IPS-11a (cell line): ENCODE results near the gene ATP2A1.
"Not testable (repeated sequence)": the region's sequence is repeated elsewhere in the genome, so short reads cannot be mapped to it uniquely, and the experiment has no call there.

ENCODE experiments used
- H3K4me3 ChIP-seq: one replicate; pipeline ENCODE4 v1.5.1; 2013; ENCODE audit warnings: low read depth, low read length, control low read depth

The ATP2A1 gene

DNA sequence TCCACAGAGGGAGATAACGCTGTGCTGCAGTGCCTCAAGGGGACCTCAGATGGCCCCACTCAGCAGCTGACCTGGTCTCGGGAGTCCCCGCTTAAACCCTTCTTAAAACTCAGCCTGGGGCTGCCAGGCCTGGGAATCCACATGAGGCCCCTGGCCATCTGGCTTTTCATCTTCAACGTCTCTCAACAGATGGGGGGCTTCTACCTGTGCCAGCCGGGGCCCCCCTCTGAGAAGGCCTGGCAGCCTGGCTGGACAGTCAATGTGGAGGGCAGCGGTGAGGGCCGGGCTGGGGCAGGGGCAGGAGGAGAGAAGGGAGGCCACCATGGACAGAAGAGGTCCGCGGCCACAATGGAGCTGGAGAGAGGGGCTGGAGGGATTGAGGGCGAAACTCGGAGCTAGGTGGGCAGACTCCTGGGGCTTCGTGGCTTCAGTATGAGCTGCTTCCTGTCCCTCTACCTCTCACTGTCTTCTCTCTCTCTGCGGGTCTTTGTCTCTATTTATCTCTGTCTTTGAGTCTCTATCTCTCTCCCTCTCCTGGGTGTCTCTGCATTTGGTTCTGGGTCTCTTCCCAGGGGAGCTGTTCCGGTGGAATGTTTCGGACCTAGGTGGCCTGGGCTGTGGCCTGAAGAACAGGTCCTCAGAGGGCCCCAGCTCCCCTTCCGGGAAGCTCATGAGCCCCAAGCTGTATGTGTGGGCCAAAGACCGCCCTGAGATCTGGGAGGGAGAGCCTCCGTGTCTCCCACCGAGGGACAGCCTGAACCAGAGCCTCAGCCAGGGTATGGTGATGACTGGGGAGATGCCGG, 54.3 kb downstream of the ATP2A1 start:
- no peak overlapping the region for H3K4me3 ChIP-seq

GRCh38 chr16:28933171-28933570, 54.9 kb downstream of the ATP2A1 start:
- H3K4me3 ChIP-seq = no peak overlapping the region

DNA sequence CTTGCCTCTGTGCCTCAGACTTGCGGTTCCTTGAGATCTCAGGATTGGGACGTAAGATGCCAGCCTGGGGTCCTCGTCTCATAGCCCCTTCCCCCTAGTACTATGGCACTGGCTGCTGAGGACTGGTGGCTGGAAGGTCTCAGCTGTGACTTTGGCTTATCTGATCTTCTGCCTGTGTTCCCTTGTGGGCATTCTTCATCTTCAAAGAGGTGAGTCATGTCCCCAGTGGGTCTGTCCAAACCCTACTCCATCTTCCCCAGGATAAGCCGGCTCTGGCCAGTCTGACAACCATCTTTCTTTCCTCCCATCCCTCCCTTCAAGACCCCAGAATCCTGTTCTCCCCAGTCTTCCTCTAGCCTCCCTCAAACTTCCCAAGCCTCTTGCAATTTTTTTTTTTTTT, 57.1 kb downstream of the ATP2A1 start:
- H3K4me3 ChIP-seq = no peak overlapping the region

- peak overlapping the region; percentile 8 for H3K4me3 ChIP-seq
Measured at GRCh38 chr16:28935924-28936783, 57.9 kb downstream of the ATP2A1 start.

GRCh38 chr16:28936784-28937155, 58.5 kb downstream of the ATP2A1 start:
- no peak overlapping the region for H3K4me3 ChIP-seq

DNA sequence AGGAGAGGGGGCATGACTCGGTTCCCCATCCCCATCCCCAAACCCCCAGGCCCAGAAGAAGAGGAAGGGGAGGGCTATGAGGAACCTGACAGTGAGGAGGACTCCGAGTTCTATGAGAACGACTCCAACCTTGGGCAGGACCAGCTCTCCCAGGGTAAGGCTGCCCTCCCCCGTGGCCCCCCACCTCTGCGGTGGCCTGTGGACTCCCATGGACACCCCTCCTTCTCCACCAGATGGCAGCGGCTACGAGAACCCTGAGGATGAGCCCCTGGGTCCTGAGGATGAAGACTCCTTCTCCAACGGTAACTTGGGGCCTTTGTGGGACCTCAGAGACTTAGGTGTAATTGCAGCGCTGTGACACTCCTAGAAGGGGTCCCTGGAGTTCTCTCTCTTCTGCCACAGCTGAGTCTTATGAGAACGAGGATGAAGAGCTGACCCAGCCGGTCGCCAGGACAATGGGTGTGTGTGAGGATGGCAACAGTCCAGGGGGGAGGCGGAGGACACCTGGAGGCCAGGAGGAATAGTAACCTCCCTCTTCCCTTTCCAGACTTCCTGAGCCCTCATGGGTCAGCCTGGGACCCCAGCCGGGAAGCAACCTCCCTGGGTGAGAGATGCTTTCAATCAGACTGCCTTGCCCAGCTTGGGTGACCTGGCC, 59.1 kb downstream of the ATP2A1 start:
- no peak overlapping the region for H3K4me3 ChIP-seq

- H3K4me3 ChIP-seq = no peak overlapping the region
Measured at GRCh38 chr16:28938721-28939120, 60.4 kb downstream of the ATP2A1 start.

- not testable (repeated sequence) for H3K4me3 ChIP-seq
Measured at GRCh38 chr16:28939825-28940224, 61.5 kb downstream of the ATP2A1 start.

- no peak overlapping the region for H3K4me3 ChIP-seq
Measured at GRCh38 chr16:28943281-28943680, 65.0 kb downstream of the ATP2A1 start.

DNA sequence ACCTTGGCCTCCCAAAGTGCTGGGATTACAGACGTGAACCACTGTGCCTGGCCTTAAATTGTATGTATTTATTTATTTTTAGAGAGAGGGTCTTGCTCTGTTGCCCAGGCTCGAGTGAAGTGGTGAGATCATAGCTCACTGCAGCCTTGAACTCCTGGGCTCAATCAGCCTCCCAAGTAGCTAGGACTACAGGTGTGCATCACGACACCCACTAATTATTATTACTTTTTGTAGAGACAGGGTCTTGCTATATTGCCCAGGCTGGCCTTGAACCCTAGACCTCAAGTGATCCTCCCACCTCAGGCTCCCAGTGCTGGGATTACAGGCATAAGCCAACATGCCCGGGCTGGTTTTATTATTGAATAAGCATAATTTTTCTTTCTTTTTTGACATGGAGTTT, 68.4 kb downstream of the ATP2A1 start:
- no peak overlapping the region for H3K4me3 ChIP-seq

- peak within 1 kb of the TSS; percentile 80 for H3K4me3 ChIP-seq
Measured at GRCh38 chr16:28950648-28951409, 72.5 kb downstream of the ATP2A1 start, which contains the start of gene NFATC2IP. Gene NFATC2IP (plus strand): TSS chr16:28950937. CDS start chr16:28951012, 75 bp downstream.

DNA sequence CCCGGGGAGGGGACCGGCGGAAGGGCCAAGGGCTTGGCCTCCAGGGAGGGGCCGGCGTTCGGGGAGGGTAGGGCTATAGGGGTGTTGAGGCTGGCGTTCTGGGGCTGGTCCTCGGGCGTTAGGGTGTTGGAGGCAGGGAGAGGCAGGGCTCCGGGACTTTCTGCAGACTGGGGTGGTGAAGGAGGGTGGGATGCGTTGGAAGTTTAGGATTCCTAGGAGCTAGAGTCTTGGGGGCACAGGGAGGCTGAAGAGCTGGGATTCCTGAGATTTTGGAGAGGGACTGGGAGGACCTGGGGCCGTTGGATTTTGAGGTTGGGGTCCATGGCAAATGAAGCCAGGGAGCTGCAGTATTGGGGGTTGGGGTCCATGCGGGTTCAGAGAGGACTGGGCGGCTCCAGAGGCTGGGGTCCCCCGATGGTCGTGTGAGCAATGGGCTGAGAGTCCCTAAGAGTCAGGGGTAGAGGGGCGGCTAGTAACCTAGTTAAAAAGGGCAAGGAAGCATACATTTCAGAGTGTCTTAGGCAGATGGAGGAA, 73.2 kb downstream of the ATP2A1 start:
- peak overlapping the region; percentile 80 for H3K4me3 ChIP-seq
